K562 (cell line): Measurements from ENCODE around the gene USP16. TPM values are rescaled to one million over a fixed set of nuclear protein-coding genes. Genes with fewer than 3 reads are reported as not detected.

ENCODE experiments used
- ARID1B ChIP-seq: fragments of 450-650 bp; IDR thresholded peaks from 2 replicates; pipeline ENCODE4 v1.6.1; 2016; ENCODE audit warnings: antibody characterized with exemption, mild to moderate bottlenecking, inconsistent platforms
- CREB1 ChIP-seq, 2 experiments: sonication (generic) in 1 of 2; formaldehyde crosslinking in 1 of 2; IDR thresholded peaks; 2 replicates each; pipeline versions ENCODE4 v1.6.1 to v1.8.0; 2012 to 2022; ENCODE audit warnings: inconsistent platforms in 1 of 2, mild to moderate bottlenecking in 1 of 2, missing genetic modification reagents in 1 of 2, moderate library complexity in 1 of 2
- DEAF1 ChIP-seq: fragments of 450-650 bp; formaldehyde crosslinking; IDR thresholded peaks from 2 replicates; pipeline ENCODE4 v1.4.0; 2020; ENCODE audit warnings: mild to moderate bottlenecking, moderate library complexity
- HDAC6 ChIP-seq: IDR thresholded peaks from 2 replicates; pipeline ENCODE4 v1.6.1; 2012; ENCODE audit warnings: low read depth, mild to moderate bottlenecking, control low read depth, inconsistent platforms, low read length, moderate library complexity
- HSF4 ChIP-seq: fragments of 250-450 bp; sonication (Bioruptor Pico); IDR thresholded peaks from 2 replicates; pipeline ENCODE4 v2.1.2; 2022; ENCODE audit warnings: mild to moderate bottlenecking, moderate library complexity, borderline replicate concordance
- MAFK ChIP-seq: IDR thresholded peaks from 2 replicates; pipeline ENCODE4 v1.6.1; 2011; ENCODE audit warnings: low read length, improper control_type of control experiment
- NELFE ChIP-seq: IDR thresholded peaks from 2 replicates; pipeline ENCODE4 v1.6.1; 2011; ENCODE audit warnings: mild to moderate bottlenecking; ENCODE audit not compliant: insufficient read depth, insufficient read length
- NFE2L1 ChIP-seq: fragments of 450-650 bp; IDR thresholded peaks from 2 replicates; pipeline ENCODE4 v1.6.1; 2016; ENCODE audit warnings: missing genetic modification characterization, low read depth, mild to moderate bottlenecking, missing compliant biosample characterization, moderate library complexity, borderline replicate concordance
- PBX2 ChIP-seq, 2 experiments: IDR thresholded peaks in 1 of 2; conservative IDR thresholded peaks in 1 of 2; 2 replicates each; pipeline ENCODE4 v1.6.1; 2016; ENCODE audit warnings: low read depth in 2 of 2, mild to moderate bottlenecking in 1 of 2, missing compliant biosample characterization in 1 of 2, missing genetic modification characterization in 1 of 2, moderate library complexity in 1 of 2
- RERE ChIP-seq: sonication (generic); formaldehyde crosslinking; IDR thresholded peaks from 2 replicates; pipeline ENCODE4 v1.8.0; 2023; ENCODE audit warnings: missing genetic modification reagents, mild to moderate bottlenecking, borderline replicate concordance
- RFX7 ChIP-seq: fragments of 250-450 bp; sonication (Bioruptor Pico); IDR thresholded peaks from 2 replicates; pipeline ENCODE4 v1.5.1; 2021; ENCODE audit warnings: mild to moderate bottlenecking
- RHOXF2B ChIP-seq: fragments of 250-450 bp; sonication (Bioruptor Pico); conservative IDR thresholded peaks from 2 replicates; pipeline ENCODE4 v1.5.1; 2021
- YBX1 ChIP-seq: fragments of 450-650 bp; IDR thresholded peaks from 2 replicates; pipeline ENCODE4 v1.7.1; 2016; ENCODE audit warnings: mild to moderate bottlenecking
- YY1 ChIP-seq, 3 experiments: IDR thresholded peaks; 2 replicates each; pipeline ENCODE4 v1.6.1; 2011; ENCODE audit warnings: low read length in 2 of 3, mild to moderate bottlenecking in 2 of 3, moderate library complexity in 2 of 3, borderline replicate concordance in 1 of 3, control low read depth in 1 of 3, low read depth in 1 of 3; ENCODE audit not compliant: insufficient read depth in 3 of 3, insufficient replicate concordance in 2 of 3, control insufficient read depth in 1 of 3, insufficient read length in 1 of 3; ENCODE audit errors: extremely low read depth in 1 of 3
- ZNF263 ChIP-seq: sonication (generic); formaldehyde crosslinking; IDR thresholded peaks from 2 replicates; pipeline ENCODE4 v1.8.0; 2022; ENCODE audit warnings: mild to moderate bottlenecking, missing genetic modification reagents, borderline replicate concordance
- ZNF75A ChIP-seq: fragments of 450-650 bp; formaldehyde crosslinking; IDR thresholded peaks from 2 replicates; pipeline ENCODE4 v1.4.0; 2020; ENCODE audit warnings: mild to moderate bottlenecking
- polyA plus RNA-seq, 8 experiments: library from polyadenylated mRNA; depleted of rRNA in 4 of 8; stranded (reverse) in 5 of 8; unstranded in 3 of 8; fragments of >200 nt; fragmentation: Nextera tagmentation in 2 of 8; fragmentation: Illumina TruSeq in 1 of 8; extraction: Ambion mirVana in 2 of 8; extraction: Trizol in 1 of 8; gene quantifications; 2 replicates each; pipeline versions ENCODE4 v1.2.1 to v1.2.3, GENCODE V29; 2011 to 2014; ENCODE audit warnings: inconsistent platforms in 1 of 8, missing spikeins in 1 of 8
- total RNA-seq, 7 experiments: library from RNA; depleted of rRNA in 6 of 7; stranded (reverse); fragments of >200 nt in 6 of 7; fragmentation: Illumina TruSeq in 2 of 7; extraction: Trizol in 2 of 7; gene quantifications; 2 replicates each; pipeline versions ENCODE4 v1.2.1 to v1.2.3, GENCODE V29; 2011 to 2021; ENCODE audit warnings: low replicate concordance in 1 of 7

The USP16 gene
- total and polyA plus RNA-seq, 9 of the 15 experiments (the other 6 are each of a cell fraction or from before 2014, with no cell fraction given): 38.4 to 90.9 (median 62.8) TPM

- no peak for TF ChIP-seq NELFE
- no peak for TF ChIP-seq HDAC6
- no peak; the same call in 1 of the 2 replicates for TF ChIP-seq ZNF263 (CRISPR knock-in tag)
- no peak for TF ChIP-seq YBX1
- TF ChIP-seq ARID1B: no peak
- no peak for TF ChIP-seq PBX2 (CRISPR knock-in tag; IDR thresholded peaks at IDR 0.05; ENCODE audit: low read depth)
- no peak for TF ChIP-seq PBX2 (tag; conservative IDR thresholded peaks at IDR 0.05; ENCODE audit: low read depth)
- TF ChIP-seq RHOXF2B (CRISPR knock-in tag): 0 out of 2 replicates have a peak, but pooled peaks have one; percentile 39
- no peak for TF ChIP-seq HSF4
- no peak for TF ChIP-seq ZNF75A (CRISPR knock-in tag)
- TF ChIP-seq NFE2L1 (tag): no peak
- TF ChIP-seq MAFK: no peak
- TF ChIP-seq RERE (CRISPR knock-in tag): no peak
- TF ChIP-seq CREB1 (IDR thresholded peaks at IDR 0.05): peak; percentile 46
- peak; percentile 66; the same call in 1 of the 2 replicates for TF ChIP-seq CREB1 (CRISPR knock-in tag; IDR thresholded peaks at IDR 0.05)
- TF ChIP-seq RFX7 (CRISPR knock-in tag): no peak
- TF ChIP-seq YY1 (IDR thresholded peaks at IDR 0.05; ENCODE audit: borderline replicate concordance in 1 of 3, control insufficient read depth in 1 of 3, extremely low read depth in 1 of 3, insufficient read depth in 3 of 3, insufficient read length in 1 of 3, insufficient replicate concordance in 2 of 3, low read depth in 1 of 3, low read length in 2 of 3): peak; percentile 31 to 83 (median 63)
- no peak for TF ChIP-seq DEAF1 (CRISPR knock-in tag)
Measured at GRCh38 chr21:29073222-29074006, 48.9 kb downstream of the USP16 start, which contains the start of gene CCT8 (continued).
